HepG2 (cell line): ENCODE results near the gene GSDME. TPM values are rescaled to one million over a fixed set of nuclear protein-coding genes. Genes with fewer than 3 reads are reported as not detected.

Experiments
- ATAC-seq: fragments of 200-7000 bp; cut with Tn5 transposase; 3 replicates; pipeline ENCODE4 v1.9.1; 2020; ENCODE audit warnings: mild to moderate bottlenecking, moderate library complexity
- BruUV-seq: library from RNA; stranded (reverse); fragments of 400-500 nt; replicated peaks from 2 replicates; lab custom pipeline; 2021; lab: Mats Ljungman, UMichigan
- CTCF ChIA-PET: fragments of 300-600 bp; formaldehyde crosslinking; extraction: SDS; loops from one replicate; lab custom pipeline; 2021; ENCODE audit warnings: low total read pairs, inconsistent platforms, low intra/inter-chr PET ratio; lab: Yijun Ruan, JAX
- POLR2A ChIA-PET: fragments of 350-600 bp; sonication (Branson Sonifier 250); formaldehyde crosslinking; loops from one replicate; lab custom pipeline; 2020; ENCODE audit warnings: antibody characterized with exemption, inconsistent platforms; lab: Yijun Ruan, JAX
- DNase-seq: peaks from one replicate; pipeline ENCODE4 v3.0.0-alpha.2; 2015; ENCODE audit warnings: low spot score
- FAIRE-seq: peaks from 3 replicates; lab custom pipeline; 2011; peaks lifted over from hg19 to GRCh38; lab: Jason Lieb, UNC
- H2AFZ ChIP-seq: one replicate; pipeline ENCODE4 v1.6.1; 2011; ENCODE audit warnings: low read length, inconsistent platforms
- H3K27ac ChIP-seq: fragments of 300-600 bp; 3 replicates; pipeline ENCODE4 v1.8.0; 2011; ENCODE audit warnings: mixed run types, mild to moderate bottlenecking, mixed read lengths, low read length, inconsistent platforms; ENCODE audit not compliant: insufficient read depth; ENCODE audit errors: extremely low read length
- H3K27me3 ChIP-seq, 2 experiments: fragments of 200-600 bp in 1 of 2; 2 replicates in 1 of 2; 3 replicates in 1 of 2; pipeline versions ENCODE4 v1.6.0 to v1.8.0; 2011; ENCODE audit warnings: low read length in 2 of 2, mild to moderate bottlenecking in 2 of 2, moderate library complexity in 2 of 2, inconsistent platforms in 1 of 2; ENCODE audit not compliant: insufficient read depth in 2 of 2, control insufficient read depth in 1 of 2
- H3K36me3 ChIP-seq, 2 experiments: fragments of 200-600 bp in 1 of 2; replicated peaks in 1 of 2; 2 replicates in 1 of 2; 3 replicates in 1 of 2; pipeline versions ENCODE4 v1.5.1 to v1.8.0; 2011; ENCODE audit warnings: low read length in 2 of 2, inconsistent platforms in 1 of 2; ENCODE audit not compliant: insufficient read depth in 2 of 2, control insufficient read depth in 1 of 2
- H3K4me1 ChIP-seq: 2 replicates; pipeline ENCODE4 v1.5.1; 2012; ENCODE audit warnings: low read length, inconsistent platforms; ENCODE audit not compliant: insufficient read depth
- H3K4me2 ChIP-seq: 2 replicates; pipeline ENCODE4 v1.6.0; 2011; ENCODE audit warnings: low read depth, low read length, inconsistent platforms
- H3K4me3 ChIP-seq, 3 experiments: fragments of 200-600 bp in 1 of 3; sonication (generic), shearing (Covaris generic) in 1 of 3; replicated peaks in 1 of 3; 2 replicates each; pipeline ENCODE4 v1.5.1; 2011 to 2016; ENCODE audit warnings: low read length in 3 of 3, inconsistent platforms in 2 of 3, low read depth in 2 of 3, mild to moderate bottlenecking in 2 of 3, control low read depth in 1 of 3, mixed read lengths in 1 of 3; ENCODE audit not compliant: insufficient read depth in 1 of 3
- H3K79me2 ChIP-seq: one replicate; pipeline ENCODE4 v1.6.1; 2011; ENCODE audit warnings: low read length, inconsistent platforms; ENCODE audit not compliant: insufficient read depth
- H3K9ac ChIP-seq: 2 replicates; pipeline ENCODE4 v1.6.0; 2011; ENCODE audit warnings: mild to moderate bottlenecking, low read depth, low read length, inconsistent platforms; ENCODE audit not compliant: insufficient read depth
- H3K9me3 ChIP-seq: 2 replicates; pipeline ENCODE4 v1.5.1; 2012; ENCODE audit warnings: mild to moderate bottlenecking, low read length
- H4K20me1 ChIP-seq: 2 replicates; pipeline ENCODE4 v1.6.0; 2011; ENCODE audit warnings: inconsistent platforms, mild to moderate bottlenecking, low read length, moderate library complexity; ENCODE audit not compliant: insufficient read depth
- HOXA5 ChIP-seq: sonication (generic); formaldehyde crosslinking; IDR thresholded peaks from 2 replicates; pipeline ENCODE4 v1.4.0; 2020; ENCODE audit warnings: missing genetic modification reagents
- KDM5B ChIP-seq: sonication (generic); formaldehyde crosslinking; IDR thresholded peaks from 2 replicates; pipeline ENCODE4 v1.4.0; 2020; ENCODE audit warnings: missing genetic modification reagents, mild to moderate bottlenecking, borderline replicate concordance
- MEIS2 ChIP-seq: sonication (generic); formaldehyde crosslinking; IDR thresholded peaks from 2 replicates; pipeline ENCODE4 v1.9.0; 2021; ENCODE audit warnings: mild to moderate bottlenecking, missing genetic modification reagents
- RBFOX2 ChIP-seq: fragments of 200-400 bp; formaldehyde crosslinking; IDR thresholded peaks from 2 replicates; pipeline ENCODE4 v1.6.1; 2017; ENCODE audit warnings: low read depth, mild to moderate bottlenecking, low read length
- SMAD3 ChIP-seq: sonication (generic); formaldehyde crosslinking; IDR thresholded peaks from 2 replicates; pipeline ENCODE4 v1.4.0; 2020; ENCODE audit warnings: missing genetic modification reagents
- SYNCRIP ChIP-seq: fragments of 200-400 bp; formaldehyde crosslinking; IDR thresholded peaks from 2 replicates; pipeline ENCODE4 v1.6.1; 2018; ENCODE audit warnings: mild to moderate bottlenecking, low read depth, low read length; ENCODE audit not compliant: insufficient read depth
- ZFP36L1 ChIP-seq: sonication (generic); formaldehyde crosslinking; IDR thresholded peaks from 2 replicates; pipeline ENCODE4 v1.8.0; 2022; ENCODE audit warnings: mild to moderate bottlenecking, missing genetic modification reagents, moderate library complexity
- ZNF207 ChIP-seq: fragments of 450-650 bp; IDR thresholded peaks from 2 replicates; pipeline ENCODE4 v1.6.1; 2016; ENCODE audit warnings: antibody characterized with exemption, borderline replicate concordance
- ZNF549 ChIP-seq: sonication (generic); formaldehyde crosslinking; IDR thresholded peaks from 2 replicates; pipeline ENCODE4 v1.5.0; 2020; ENCODE audit warnings: missing genetic modification reagents
- ZNF678 ChIP-seq: sonication (generic); formaldehyde crosslinking; IDR thresholded peaks from 2 replicates; pipeline ENCODE4 v1.4.0; 2020; ENCODE audit warnings: mild to moderate bottlenecking, missing genetic modification reagents
- WGBS: methylation state at CpG from one replicate; pipeline ENCODE4 v1.1.6; 2017; ENCODE audit warnings: low lambda C conversion rate; 5-methylcytosine and 5-hydroxymethylcytosine counted together
- in situ Hi-C: cut with HindIII; loops from 2 replicates; pipeline ENCODE4 v1.10.0; 2017; ENCODE audit warnings: low pct_unique_long_range_greater_than_20kb; ENCODE audit not compliant: extremely low pct_ligation_motif_present
- intact Hi-C: fragments of 100-400 bp; cut with micrococcal nuclease; formaldehyde crosslinking; loops from one replicate; pipeline ENCODE4 v1.10.0; 2022; ENCODE audit not compliant: unreplicated experiment
- polyA plus RNA-seq, 8 experiments: library from polyadenylated mRNA; depleted of rRNA in 3 of 8; stranded (reverse) in 7 of 8; unstranded in 1 of 8; fragments of >200 nt; fragmentation: Illumina TruSeq in 4 of 8; extraction: Trizol in 4 of 8; gene quantifications; 2 replicates each; pipeline versions ENCODE4 v1.2.1 to v1.2.3, GENCODE V29; 2011 to 2016; ENCODE audit warnings: low read depth in 4 of 8, missing spikeins in 1 of 8, mixed read lengths in 1 of 8; ENCODE audit not compliant: insufficient read depth in 1 of 8
- total RNA-seq, 5 experiments: library from RNA; depleted of rRNA; stranded (reverse); fragments of >200 nt; fragmentation: Illumina TruSeq; extraction: Trizol; gene quantifications; 2 replicates each; pipeline ENCODE4 v1.2.3, GENCODE V29; 2016; ENCODE audit warnings: low read depth in 1 of 5
- TF ChIP-seq, protein P1 (sequence below): sonication (generic); formaldehyde crosslinking; IDR thresholded peaks from 2 replicates; pipeline ENCODE4 v1.4.0; 2020; ENCODE audit warnings: mild to moderate bottlenecking, missing genetic modification reagents, borderline replicate concordance
- TF ChIP-seq, protein P2 (sequence below): IDR thresholded peaks from 2 replicates; pipeline ENCODE4 v1.6.1; 2016

The GSDME gene
- total and polyA plus RNA-seq, 2 of the 13 experiments (the other 11 are each of a cell fraction or from before 2014, with no cell fraction given), result 19.2 to 28.2 TPM

DNA sequence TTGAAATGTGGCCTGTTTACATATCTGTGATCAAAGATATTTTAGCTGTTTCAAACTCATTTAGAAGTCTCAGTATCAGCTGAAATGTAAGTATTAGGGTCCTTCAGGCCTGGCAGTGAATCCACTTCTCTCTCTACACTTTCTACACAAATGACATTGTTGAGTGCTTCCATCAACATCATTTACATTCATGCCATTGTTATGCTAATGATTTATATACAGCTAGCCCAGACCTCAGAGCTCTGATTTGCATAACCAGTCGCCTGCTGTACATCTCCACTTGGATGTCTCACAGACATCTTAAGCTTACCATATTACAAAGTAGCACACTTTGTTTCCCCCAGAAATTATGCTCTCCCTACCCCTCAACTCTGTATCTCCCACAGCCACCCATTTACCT is 71.6 kb downstream of the GSDME start:
- ATAC-seq (no peak), DNase-seq (no peak), FAIRE-seq (no peak)
- H3K27me3 ChIP-seq, result no peaks in the 10 kb centered on the region
- TF ChIP-seq KDM5B (no peak), SYNCRIP (no peak), RBFOX2 (no peak), SMAD3 (no peak), HOXA5 (CRISPR knock-in tag) (no peak), ZFP36L1 (CRISPR knock-in tag) (no peak), ZNF207 (no peak), ZNF549 (no peak), MEIS2 (CRISPR knock-in tag) (no peak), ZNF678 (CRISPR knock-in tag) (no peak)
- TF ChIP-seq, protein P1, sequence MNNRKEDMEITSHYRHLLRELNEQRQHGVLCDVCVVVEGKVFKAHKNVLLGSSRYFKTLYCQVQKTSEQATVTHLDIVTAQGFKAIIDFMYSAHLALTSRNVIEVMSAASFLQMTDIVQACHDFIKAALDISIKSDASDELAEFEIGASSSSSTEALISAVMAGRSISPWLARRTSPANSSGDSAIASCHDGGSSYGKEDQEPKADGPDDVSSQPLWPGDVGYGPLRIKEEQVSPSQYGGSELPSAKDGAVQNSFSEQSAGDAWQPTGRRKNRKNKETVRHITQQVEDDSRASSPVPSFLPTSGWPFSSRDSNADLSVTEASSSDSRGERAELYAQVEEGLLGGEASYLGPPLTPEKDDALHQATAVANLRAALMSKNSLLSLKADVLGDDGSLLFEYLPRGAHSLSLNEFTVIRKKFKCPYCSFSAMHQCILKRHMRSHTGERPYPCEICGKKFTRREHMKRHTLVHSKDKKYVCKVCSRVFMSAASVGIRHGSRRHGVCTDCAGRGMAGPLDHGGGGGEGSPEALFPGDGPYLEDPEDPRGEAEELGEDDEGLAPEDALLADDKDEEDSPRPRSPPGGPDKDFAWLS, result no peak
- TF ChIP-seq, protein P2, sequence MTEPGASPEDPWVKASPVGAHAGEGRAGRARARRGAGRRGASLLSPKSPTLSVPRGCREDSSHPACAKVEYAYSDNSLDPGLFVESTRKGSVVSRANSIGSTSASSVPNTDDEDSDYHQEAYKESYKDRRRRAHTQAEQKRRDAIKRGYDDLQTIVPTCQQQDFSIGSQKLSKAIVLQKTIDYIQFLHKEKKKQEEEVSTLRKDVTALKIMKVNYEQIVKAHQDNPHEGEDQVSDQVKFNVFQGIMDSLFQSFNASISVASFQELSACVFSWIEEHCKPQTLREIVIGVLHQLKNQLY (CRISPR knock-in tag), result no peak
- ChIA-PET POLR2A (no interaction called here), CTCF (no interaction called here)
- H3K4me3 ChIP-seq, result no peak overlapping the region
- H3K9ac ChIP-seq, result no peak overlapping the region
- no peak overlapping the region for H3K4me2 ChIP-seq
- H3K79me2 ChIP-seq, result no peaks in the 10 kb centered on the region
- no peaks in the 10 kb centered on the region for H3K4me1 ChIP-seq
- no peak overlapping the region for H2AFZ ChIP-seq
- intact Hi-C loops, result no loop called here
- H3K36me3 ChIP-seq, result 0 out of 5 replicates have a peak, but pooled peaks cover 0 to 6% of the 10 kb centered on the region in 2 experiments
- H4K20me1 ChIP-seq, result no peaks in the 10 kb centered on the region
- in situ Hi-C loops, result no loop called here
- WGBS, result 100% methylated on average over 1 of the region's 1 CpG
- no peak overlapping the region for H3K27ac ChIP-seq
- H3K9me3 ChIP-seq, result no peaks in the 10 kb centered on the region
- no TSS peak for BruUV-seq
